HG02759 (cell line): Measurements from ENCODE around the gene ZNF169.
"Not testable (repeated sequence)": the region's sequence is repeated elsewhere in the genome, so short reads cannot be mapped to it uniquely, and the experiment has no call there.

ENCODE experiments used
- ATAC-seq: cut with Tn5 transposase; IDR thresholded peaks from one replicate; pipeline ENCODE4 v1.9.1; 2021; ENCODE audit warnings: mild to moderate bottlenecking, moderate library complexity; ENCODE audit not compliant: unreplicated experiment

ZNF169 gene

GRCh38 chr9:94286116-94286515, 27.0 kb downstream of the ZNF169 start:
- no peak for ATAC-seq

DNA sequence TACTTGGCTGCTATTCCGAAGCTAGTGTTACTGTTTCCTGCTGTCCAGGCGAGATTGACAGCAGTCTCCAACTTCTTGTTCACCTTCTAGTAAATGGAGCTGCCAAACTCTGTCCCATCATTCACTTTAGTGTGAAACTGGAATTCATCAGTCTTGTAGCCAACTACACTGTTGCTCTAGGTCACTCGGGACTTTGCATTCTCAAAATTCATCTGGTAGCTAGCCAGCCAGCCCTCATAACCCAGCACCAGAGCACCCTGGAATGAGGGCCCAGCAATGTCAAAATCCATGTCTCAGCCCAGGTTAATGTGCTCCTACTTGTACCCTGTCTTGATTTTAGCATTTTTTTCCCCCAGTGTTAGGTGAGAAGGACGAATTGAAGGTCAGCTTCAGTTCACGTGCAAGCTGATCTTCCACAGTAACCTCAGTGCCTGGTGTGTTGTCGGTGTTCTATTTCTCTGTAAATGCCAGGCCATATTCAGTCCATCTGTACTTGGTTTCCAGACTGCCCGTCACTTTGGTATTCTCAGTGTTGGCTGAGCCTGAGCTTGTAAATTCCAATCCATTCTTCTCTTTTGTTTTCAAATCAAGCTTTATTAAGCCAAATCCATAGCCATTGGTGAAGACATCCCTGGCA, 28.9 kb downstream of the ZNF169 start:
- ATAC-seq: no peak

DNA sequence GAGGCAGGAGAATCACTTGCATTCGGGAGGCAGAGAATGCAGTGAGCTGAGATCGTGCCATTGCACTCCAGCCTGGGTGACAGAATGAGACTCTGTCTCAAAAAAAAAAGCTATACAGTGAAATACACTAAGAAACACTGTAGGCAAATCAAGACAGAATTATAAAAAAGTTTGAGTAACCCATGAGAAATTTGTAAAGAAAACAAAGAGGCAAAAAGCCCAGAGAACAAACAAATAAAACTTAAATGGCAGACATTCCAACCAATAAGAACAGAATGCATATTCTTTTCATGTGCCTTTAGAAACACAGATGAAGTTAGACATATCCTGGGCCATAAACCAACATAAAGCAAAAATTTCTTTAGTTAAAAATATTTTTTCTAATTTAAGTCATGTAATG, 30.6 kb downstream of the ZNF169 start:
- no peak for ATAC-seq

- no peak for ATAC-seq
These were observed 40.0 kb downstream of the ZNF169 start for GRCh38 chr9:94298949-94299599.

- ATAC-seq: no peak
These were observed 41.6 kb downstream of the ZNF169 start for GRCh38 chr9:94300470-94301301.

GRCh38 chr9:94301583-94301982, 42.5 kb downstream of the ZNF169 start:
- no peak for ATAC-seq

DNA sequence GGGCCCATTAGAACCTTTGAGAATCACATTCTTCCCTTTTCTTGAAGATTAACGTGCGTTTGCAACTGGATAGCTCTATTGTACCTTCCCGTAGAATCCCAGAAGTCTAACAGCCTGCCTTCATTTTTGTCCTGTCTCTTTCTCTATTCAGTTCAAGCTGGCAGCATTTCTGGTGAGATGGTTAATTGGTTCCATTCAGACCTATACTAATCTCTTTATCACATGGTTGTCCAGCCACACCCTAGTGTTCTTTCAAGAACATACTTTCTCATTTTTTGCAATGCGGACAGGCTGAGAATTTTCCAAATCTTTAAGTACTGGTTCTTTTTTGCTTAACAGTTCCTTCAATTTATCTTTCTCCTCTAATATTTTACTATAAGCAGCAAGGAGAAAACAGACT, 43.3 kb downstream of the ZNF169 start:
- no peak for ATAC-seq

DNA sequence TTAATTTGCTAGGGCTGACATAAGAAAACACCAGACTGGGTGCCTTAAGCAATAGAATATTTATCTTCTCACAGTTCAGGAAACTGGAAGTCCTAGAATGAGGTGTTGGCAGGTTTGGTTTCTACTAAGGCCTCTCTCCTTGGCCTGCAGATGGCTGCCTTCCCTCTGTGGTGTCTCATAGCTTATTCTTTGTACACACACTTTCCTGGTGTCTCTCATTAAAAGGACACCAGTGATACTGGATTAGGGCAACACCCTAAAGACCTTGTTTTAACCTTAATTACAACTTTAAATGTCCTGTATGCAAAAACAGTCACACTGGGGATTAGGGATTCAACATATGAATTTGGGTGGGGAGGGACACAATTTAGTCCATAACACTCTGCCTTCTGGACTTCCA, 44.2 kb downstream of the ZNF169 start:
- ATAC-seq: no peak

GRCh38 chr9:94315034-94315984, 56.2 kb downstream of the ZNF169 start:
- not testable (repeated sequence) for ATAC-seq

GRCh38 chr9:94316236-94316635, 57.1 kb downstream of the ZNF169 start:
- ATAC-seq: not testable (repeated sequence)

- ATAC-seq: not testable (repeated sequence)
These were observed 59.0 kb downstream of the ZNF169 start for GRCh38 chr9:94317949-94318657.

DNA sequence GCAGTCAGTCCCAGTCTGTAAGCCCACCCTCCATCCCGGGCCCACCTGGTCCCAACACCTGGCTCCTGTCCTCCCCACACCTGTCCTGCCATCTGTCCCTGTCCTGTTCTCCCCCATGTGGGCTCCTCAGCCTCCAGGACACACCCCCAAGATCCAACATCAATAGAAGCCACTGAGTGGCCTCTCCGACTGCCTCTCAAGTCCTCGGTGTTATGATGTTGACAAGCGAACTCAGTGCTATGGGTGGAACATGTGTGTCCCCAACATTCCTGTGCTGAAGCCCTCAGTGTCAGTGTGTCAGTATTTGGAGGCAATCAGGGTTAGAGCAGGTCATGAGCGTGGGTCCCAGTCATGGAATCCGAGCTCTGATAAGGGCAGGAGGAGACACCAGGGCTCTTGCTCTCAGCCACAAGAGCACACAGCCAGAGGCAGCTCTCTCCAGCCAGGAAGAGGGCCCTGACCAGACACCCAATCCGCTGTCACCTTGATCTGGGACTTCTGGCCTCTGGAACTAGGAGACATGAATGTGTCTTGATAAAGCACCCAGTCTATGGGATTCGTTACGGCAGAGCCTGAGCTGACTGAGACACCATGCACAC, 63.3 kb downstream of the ZNF169 start:
- not testable (repeated sequence) for ATAC-seq

DNA sequence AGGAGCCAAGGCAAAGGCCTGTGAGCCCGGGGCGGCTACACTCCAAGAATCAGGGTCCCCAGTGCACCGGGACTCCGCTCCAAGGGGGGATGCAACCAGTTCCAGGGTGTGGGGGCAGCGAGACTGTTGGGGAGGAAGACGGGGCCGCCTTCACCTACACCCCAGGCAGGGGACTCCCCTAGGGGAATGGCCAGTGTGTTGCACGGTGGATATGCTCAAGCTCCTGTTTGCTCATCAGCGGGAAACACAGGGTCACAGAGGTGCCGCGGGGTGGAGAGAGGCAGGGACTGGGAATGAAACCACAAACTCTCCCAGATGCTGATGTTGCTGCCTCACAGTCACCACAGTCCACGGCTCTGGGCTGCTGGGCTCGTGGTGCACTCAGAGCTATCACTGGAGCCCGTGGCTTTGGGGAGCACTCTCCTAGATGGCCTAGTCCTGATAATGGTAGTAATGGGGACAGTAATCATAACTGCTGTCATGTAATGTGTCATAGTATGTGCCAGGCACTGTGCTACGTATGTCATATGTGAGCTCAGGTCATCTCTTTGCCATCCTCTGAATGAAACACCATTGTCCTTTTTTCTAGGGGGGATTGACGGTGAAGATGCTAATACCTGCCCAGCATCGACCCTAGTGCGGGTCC, 64.2 kb downstream of the ZNF169 start:
- not testable (repeated sequence) for ATAC-seq

GRCh38 chr9:94325583-94325982, 66.5 kb downstream of the ZNF169 start:
- ATAC-seq: not testable (repeated sequence)

DNA sequence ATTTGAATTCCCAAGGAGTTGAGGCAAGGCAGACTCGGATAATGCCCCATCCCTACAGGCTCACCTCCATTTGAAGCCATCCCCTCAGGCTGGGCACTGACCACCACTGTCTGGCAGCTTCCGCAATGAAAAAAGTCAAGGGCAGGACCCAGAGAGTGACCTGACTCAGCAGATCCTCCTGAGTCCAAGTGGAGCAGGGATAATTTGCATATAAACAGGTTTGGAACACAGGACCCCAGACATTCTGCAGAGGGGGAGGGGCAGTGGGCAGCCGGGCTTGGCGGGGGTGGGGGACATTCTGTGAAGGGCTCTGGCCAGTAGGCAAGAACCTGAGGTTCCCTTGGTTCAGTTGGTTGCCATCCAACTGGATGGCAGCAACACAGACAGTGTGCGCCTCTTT, 69.4 kb downstream of the ZNF169 start, which contains the start of gene NUTM2F:
Gene NUTM2F, minus strand, starts transcription at position 101 of the 400 bp plus-strand sequence. Its CDS starts 21 bp downstream, at position 80.
- ATAC-seq: not testable (repeated sequence)

DNA sequence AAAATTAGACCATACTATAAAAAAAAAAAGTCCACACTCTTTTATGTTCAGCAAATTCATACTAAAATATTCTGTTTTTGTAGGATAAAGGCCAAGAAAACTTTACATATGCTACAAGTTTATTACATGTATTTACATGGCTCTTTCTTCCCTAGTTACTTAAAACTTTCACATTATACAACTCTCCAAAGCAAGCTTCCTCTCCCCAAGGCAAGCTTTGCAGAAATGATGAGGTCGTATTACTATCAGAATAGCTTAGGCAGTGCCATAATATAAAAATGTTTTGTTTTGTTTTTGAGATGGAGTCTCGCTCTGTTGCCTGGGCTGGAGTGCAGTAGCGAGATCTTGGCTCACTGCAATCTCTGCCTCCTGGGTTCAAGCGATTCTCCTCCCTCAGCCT, 77.3 kb downstream of the ZNF169 start:
- ATAC-seq: not testable (repeated sequence)

GRCh38 chr9:94338723-94339122, 79.6 kb downstream of the ZNF169 start:
- ATAC-seq: not testable (repeated sequence)

DNA sequence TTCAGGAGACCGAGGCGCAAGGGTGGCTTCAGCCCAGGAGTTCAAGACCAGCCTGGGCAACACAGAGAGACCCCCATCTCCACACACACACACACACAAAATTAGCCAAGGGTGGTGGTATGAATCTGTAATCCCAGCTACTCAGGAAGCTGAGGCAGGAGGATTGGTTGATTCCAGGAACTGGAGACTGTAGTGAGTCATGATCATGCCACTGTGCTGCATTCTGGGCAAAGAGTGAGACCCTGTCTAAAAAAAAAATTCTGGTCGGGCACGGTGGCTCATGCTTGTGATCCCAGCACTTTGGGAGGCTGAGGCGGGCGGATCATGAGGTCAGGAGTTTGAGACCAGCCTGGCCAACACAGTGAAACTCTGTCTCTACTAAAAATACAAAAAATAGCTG, 80.6 kb downstream of the ZNF169 start:
- ATAC-seq: not testable (repeated sequence)

DNA sequence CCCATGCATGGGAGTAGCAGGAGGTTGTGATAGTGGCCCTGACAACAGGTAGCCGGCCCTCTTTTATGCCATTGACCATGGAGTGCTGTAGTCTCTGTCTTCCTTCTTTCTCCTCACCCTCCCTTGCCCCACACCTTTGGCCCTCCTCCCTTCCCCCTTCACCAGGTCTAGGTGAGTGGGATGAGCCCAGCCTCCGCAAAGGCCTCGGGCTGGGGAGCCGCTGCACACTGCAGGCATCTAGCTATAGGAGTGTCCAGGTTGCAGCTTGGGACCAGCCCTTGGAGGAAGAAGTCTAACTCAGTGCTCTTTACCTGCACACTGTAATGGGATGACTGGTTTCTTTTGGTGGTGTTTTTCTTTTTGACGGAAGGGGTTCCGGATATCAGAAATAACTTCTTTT, 81.7 kb downstream of the ZNF169 start:
- not testable (repeated sequence) for ATAC-seq
